ENCODE data around the gene MAP6.

The MAP6 gene

DNA sequence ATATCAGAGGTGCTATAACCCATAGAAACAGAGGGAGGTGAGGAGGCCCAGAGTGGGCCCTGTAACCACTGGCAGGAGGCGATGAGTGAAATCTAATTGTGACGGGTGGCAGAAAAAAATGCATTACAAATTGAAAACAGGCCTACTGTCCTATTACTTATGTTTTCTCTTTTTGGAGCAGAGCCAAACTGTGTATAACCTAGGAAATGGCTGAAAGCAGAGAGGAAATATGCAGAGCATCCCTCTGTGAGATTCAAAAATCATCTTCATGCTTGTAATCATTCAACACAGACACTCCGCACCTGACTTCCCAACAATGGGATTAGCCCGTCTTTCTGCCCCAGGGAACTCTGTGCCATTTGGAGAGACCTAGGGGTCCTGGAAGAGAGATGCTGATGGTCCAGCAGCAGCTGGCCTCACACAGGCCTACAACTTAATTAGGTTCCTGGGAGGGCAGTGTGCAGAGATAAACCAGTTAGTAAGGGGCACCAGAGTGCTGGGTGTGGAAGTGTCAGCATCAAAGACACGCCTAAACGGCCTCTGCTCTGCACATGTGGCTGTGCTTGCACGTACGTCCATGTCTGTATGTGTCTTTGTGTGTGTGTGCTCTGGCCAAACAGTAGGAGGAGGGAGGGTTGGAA is 41.8 kb downstream of the MAP6 start:
- no peak for DNase-seq

DNA sequence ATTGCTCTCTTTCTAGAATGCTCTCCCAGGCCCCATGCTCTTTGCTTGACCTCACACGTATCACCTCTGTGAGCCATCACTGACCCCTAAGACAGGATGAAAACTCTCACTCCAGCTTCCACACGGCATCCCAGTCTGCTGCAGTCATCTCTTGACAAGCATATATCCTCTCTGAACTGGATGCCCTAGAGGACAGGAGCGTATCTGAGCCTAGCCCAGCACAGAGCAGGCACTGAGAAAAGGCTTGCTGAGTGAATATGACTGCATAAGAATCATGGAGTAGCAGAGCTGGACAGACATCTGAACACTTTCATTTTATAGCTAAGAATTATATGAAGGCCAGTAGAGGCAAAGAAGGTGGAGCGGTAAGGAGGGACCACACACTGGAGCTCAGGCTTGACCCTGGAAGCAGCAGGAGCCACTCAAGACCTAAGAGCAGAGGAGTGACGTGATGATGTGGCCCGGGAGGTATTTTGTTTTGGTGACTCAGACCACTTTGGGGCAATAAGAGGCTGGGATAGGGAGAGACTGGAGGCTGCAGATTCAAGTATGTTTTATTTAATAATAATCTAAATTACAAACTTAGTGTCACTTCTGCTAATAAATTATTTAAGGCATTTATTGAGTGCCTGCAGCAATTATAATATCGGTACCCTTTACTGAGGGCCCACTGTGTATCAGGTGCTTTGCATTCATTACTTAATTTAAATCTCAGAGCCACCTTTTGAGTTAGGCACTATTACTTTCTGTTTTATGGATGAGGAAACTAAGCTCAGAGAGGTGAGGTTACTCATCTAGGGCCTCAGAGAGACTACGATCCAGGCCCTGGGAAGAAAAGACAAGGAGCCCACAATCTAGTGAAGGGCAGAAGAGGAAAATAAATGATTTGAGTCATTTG is 42.6 kb downstream of the MAP6 start:
- DNase-seq = no peak

DNA sequence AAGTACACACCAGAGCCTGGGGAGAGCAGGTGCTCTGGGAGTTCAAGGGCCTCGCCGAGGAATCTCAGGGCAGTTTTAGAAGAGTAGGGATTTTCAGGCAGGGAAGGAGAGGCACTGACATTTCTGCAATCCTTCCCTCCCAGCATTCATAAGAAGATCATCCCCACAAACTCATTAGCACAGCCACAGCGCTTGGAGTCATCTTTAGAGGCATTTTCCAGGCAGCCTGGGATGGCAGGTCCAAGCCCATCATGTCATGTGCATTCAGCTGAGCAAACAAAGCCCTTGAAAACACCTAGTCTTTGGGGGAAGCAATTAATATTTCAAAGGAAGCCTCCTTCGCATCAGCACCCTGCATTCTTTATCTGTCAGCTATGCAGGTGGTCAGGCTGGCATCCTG is 43.8 kb downstream of the MAP6 start:
- DNase-seq = no peak

DNA sequence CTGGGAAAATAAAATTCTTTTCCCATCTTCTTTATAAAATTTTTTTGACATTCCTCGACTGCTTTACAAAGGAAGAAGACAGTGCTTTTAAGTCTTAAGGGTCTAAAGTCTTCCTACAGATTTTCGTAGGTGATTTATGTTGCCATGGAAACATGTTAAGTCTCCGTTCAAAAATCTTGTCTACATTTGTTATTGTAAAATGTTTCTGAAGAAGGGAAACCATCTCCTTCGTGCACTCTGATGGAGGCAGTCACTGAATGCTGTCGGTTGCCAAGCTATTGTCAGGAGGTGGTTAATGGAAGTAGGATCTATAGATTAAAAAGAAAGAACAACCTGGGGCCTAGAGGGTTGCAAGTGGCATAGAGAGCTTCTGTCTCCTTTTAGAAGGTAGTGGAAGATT is 52.6 kb downstream of the MAP6 start:
- DNase-seq = no peak

DNA sequence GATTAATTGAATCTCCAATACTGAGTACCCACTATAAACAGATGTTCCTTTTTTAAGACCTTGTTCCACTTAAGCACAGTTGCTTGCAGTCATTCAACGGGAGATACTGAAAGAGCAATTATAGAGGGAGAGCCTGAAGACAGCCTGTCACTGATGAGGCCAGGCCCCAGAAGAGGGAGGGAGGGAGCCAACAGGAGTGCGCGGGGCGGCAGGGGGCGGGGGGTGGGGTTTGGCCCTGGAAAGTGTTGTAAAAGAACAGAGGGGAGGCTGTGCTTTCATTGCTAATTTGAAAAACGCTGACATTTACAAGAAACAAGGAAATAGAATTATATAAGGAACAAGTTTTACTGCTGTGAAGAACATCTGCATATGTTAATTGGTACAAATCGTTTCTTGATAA is 53.1 kb downstream of the MAP6 start:
- no peak for DNase-seq

DNA sequence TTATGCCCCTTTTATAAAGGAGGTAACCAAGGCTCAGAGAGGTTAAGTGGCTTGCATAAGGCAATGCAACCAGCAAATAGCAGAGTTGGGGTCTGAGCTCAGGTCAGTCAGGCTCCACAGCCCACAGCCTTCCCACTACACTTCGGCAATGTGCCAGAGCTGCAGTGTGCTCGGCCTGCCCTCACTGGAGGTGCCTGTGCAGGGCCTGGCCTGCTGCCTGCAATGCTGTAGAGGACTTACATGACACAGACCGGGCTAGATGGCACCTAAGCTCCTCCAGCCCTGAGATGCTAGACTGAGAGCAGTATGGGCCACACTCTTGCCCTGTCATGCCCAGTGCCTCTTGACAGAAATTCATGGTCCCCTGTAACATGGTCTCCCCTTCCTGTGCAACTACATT is 57.0 kb downstream of the MAP6 start:
- no peak for DNase-seq

DNA sequence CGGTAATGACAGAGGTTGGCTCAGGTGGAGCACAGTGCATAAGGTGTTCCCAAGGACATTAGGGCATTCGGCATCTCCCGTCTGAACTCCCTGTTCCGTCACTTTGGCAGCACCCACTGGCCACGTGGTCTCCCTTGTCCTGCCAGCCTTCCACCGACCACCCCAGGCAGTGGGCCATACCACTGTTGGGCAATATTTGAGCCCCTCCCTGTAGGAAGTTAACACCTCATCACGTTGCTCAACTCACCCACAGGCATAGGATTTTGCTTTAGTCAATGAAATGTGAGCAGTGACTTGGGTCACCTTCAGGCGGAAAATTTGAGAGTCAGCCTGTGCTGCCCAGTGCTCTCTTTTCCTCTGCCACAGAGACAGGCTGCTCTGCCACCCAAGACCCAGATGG is 62.7 kb downstream of the MAP6 start:
- no peak for DNase-seq

DNA sequence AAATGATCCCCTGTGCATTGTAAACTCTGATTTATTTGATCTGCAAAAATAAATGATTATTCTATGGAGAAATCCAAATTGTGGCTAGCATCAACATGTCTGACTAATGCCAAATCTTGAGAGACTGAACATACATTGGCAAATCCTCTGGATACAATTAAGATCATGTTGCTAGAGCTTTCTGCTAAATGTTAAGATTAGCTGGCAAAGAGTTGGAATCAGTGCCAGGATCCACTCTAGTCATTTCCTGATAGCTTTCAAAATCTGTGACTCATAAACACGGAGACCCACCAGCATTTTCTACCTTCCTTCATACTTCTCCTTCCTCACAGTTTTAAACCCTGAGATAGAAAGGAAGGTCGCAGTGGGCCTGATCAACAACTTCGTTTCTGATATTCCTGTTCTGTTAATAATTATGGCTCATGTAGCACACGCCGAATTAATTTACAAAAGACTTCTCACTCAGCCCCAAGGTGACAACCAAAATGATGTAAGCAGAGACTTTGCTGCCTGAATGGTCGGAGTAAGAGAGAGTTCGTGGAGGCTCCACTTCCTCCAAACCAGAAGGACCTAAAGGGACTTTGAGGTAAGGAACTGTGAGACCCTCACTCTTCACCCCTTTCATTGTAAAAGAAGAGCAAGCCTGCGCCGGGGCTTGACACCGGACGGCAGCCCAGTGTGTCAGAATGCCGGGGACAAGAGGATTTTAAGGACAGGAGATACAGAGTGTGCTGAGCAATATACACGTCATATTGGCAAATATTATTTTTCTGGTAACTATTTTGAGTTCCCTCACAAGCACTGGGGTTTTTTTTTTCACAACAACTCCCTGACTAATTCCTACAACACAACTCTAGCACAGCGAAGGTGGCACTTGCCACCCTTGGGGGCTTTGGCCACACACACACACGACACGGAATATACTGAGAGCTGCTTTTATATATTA is 64.8 kb downstream of the MAP6 start:
- DNase-seq = no peak

DNA sequence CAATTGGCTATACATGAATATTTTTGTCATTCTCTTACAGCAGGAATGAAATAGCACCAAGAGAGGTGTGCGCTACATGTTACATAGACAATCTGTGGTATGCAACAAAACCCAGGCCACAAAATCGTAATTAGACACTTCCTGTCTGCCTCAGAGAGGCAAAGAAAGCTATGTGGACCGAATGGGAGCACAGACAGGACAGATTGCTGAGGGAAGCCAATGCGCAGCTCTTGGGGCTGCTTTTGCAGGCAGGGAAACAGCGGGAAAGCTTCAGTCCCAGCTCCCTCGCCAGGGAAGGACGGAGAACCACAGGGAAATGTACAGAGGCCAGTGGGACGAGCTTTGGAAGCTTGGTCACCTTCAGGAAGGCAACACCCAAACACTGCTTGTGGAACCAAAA is 65.9 kb downstream of the MAP6 start:
- DNase-seq = no peak

DNA sequence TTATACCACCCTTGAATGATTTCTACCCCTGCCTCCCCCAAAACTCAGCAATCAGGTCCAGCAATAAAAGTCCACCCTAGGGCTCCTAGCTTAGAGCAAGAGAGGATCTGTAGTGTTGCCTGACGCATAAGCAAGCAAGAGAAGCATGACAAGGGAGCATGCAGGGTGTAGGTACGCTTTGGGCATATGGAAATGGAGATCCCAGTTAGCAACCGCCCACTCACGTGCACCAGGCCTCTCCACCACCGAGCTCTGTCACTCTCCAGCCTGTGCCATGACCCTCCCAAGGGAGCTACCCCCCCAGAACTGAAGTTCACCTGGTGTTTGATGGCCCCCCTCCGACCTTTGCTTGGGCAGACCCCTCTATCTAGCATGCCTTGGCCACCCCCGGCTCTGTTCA is 67.3 kb downstream of the MAP6 start:
- DNase-seq = no peak

DNA sequence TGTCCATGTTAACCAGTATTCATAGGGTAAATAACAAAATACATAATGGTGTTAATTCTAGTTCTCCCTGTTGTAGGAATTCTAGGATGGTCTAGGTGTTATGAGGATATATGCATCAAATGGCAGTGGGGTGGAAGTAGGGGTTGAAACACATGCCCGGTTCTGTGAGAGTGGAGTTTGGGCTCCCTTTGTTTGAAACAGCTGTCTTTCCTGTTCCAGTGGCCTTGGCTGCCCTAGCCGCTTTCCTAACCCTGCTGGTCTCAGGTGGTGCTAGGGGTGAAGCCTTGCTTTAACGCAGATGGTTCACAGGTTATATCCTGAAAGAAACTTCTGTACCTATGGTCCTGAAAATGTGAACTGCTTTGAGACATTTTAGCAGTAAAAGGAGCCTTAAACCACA is 68.5 kb downstream of the MAP6 start:
- DNase-seq = no peak

DNA sequence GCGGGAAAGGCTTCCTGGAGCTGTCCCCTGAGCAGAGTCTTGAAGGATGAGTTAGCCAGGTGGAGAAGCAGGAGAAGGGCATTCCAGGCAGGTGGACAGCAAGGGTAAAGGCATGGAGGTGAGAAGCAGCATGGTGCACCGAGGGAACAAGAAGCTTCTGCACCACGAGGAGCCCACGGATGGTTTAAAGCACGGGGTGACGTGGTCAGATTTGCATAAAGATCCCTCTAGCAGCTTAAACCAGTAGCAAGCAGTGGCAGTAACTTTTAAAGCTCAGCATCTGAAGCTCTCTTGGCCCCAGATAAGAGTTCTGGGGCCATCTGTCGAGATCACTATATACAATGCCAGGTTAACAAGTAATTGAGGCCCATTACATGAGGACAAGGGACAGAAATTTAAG is 69.9 kb downstream of the MAP6 start:
- DNase-seq = no peak

DNA sequence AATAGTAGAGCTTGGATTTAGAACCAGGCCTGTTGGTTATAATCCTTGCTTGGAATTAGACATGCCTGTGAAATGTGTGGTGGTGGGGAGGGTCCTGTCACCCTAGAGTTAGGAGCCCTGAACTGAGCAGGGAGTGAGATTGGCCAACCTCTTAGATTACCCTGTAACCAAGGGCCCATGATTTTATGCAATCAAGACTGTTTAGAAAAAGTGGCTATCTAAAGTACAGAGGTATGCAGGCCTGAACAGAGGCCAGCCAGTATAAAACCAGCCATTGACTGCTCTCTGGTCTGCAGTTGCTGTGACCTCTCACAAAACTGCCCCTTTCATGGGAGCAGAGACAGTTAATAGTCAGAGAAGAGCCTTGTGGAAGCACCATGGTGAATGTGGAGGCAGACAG is 70.6 kb downstream of the MAP6 start:
- DNase-seq = no peak

DNA sequence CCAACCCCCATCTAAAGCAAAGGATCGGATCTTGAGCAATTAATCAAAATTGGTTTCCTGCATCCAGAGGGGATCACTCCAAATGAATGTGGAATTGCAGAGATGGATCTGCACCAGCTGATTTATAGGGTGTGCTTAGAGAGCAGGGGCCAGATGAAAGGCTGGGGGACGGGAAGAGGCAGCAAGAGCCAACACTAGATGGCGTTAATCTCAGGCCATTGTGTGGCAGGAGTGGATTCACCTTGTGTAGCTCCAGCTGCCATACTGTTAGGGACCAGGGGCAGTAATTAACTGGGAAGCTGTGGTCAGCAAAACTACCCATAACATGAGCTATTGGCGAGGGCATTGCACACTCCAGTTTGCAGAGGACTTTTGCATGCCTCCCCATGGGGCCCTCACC is 71.2 kb downstream of the MAP6 start:
- DNase-seq = no peak

DNA sequence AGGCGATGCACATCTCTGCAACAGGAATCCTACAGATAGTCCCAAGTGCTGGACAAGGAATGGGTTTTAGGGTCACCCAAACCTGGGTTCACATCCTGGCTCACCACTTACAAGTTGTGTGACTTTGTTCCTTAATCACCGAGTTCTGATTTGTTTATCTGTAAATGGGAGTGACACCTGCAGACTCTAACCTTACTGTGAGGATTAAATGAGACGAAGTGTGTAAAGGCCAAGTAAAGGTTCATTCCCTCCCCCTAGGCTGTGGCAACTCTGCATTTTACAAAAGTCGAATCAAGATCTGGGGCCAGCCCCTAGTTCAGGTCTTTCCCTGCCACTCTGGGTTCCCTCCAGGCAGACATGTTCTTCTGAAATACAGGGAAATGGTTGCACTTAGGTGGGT is 71.9 kb downstream of the MAP6 start:
- DNase-seq = no peak

DNA sequence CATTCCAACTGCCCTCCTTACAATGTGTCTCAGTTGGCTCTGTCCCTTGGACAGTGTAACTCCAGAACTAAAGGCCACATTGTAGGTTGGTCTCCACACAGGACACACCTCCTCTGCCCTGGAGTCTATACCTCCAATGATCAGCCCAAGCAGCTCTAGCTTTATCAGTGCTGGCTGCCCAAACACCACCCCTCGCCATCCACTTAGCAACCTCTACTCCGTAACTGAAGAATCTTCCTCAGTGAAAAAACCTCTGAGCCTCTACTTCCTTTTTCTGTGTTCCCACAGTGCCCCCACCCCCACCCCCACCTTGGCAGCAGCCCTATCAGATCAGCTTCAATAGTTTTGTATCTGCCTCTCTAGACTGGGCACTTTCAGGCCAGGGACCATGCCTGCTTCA is 73.4 kb downstream of the MAP6 start:
- DNase-seq = no peak

DNA sequence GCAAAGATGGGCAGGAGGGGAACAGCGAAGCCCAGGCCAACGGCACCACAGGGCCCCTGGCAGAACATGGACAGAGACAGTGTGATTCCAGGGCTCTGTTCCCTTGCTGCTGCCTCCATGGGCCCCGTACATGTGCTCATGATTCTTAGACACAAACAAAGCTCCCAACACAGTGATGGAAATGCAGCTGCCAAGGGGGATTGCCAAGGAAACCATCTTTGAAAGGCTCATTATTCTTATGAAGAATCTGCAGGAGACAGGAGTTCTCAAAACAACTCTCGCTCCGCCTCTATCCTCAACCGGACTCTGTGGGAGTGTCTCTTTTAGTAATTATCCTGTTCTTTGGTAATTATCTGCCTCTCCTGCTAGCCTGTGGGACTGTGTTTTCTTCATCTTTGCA is 74.6 kb downstream of the MAP6 start:
- DNase-seq = no peak

DNA sequence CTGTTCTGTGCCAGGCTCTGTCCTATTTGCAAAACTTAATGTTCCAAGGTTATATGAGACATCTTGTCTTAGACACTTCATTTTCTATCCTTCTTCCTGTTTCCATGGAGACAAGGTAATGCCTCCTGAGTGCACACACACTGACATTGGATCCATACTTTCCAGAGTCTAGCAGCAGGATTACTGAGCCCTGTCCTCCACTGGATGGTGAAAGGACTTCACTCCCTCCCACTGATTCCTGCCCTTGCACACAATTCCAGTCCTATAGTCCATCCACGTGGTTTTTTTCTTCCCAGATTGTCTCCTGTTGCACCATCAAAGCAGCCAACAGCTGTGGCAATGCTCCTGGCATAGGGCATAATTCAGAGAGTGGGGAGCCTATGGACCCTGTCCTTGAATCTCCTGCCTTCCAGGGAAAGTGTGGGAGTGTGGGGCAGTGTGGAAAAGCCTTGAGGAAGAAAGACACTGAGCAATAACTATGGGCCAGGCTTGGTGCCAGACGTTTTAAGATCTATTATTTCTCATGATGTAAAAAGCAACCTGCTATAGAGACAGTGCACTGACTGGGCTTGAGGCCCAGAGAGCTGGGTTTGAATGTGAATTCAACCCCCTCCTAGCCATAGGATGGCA is 75.4 kb downstream of the MAP6 start:
- no peak for DNase-seq

DNA sequence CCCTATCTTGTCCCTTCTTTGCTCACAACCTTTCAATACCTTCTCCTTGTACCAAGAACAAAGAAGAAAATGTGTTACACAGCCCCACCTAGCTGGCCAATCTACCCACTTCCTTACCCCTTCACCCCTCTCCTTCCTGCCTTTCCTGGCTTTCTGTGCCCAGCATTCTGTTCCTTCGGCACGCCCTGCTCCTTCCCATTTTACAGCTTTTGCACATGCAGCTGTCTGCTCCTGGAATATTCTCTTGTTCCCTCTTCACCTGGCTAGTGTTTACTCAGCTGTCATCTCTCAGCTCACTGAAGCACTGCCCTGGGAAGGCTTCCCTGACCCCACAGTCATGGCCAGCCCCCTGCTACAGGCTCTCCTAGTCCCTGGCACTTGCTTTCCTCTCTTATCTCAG is 76.1 kb downstream of the MAP6 start:
- DNase-seq = no peak

DNA sequence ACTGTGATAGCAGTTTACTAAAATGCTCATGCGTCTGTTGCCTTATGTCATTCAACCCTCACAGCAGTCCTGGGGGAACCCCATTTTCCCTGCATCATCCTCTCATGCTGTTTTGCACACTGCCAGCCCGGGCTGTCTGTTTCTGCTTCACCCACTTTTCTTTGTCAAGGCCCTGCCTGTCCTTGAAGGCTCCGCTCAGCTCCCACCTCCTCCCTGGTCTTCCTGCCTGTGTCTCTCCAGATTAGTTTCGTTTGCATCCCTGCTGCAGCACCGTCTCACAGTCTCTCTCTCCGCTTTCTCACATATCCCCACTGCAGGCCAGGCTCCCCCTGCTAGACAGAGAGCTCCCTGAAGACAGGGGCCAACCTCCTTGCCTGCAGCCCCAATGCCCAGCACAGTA is 76.9 kb downstream of the MAP6 start:
- no peak for DNase-seq

DNA sequence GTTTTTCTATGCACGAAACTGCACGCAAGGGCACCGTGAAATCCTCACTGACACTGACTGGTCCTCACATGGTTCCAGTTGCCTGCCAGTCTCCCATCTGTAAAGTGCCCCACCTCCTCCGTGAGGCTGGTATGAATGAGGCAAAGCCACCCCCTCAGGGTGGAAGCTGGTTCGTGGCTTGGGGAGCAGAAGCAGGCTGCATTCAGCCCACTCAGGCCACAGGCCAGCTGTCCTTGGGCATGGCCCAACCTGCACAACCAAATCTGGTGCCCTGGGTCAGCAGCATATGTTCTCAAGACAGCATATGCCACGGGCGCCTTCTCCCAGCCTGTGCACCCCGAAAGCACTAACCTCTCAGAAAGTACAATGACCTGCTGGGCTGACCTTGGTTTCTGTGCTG is 77.5 kb downstream of the MAP6 start:
- DNase-seq = no peak

DNA sequence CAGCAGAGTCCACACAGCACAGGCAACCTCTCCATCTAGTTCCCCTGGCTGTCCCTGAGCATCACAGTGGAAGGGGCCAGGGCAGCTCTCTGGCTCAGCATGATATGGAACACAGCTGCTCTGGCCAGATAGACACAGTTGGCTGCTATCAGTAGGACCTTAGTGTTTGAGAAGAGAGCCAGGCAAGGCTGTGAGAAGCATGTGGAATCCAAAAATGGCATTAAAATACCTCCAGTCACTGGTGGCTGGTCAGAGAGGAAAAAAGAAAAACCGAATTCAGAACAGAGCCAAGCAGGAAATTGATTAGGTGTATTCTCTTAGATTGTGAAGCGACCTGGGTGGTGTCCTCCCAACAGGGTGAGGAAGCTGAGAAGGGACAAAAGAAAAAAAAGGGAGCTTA is 78.9 kb downstream of the MAP6 start:
- no peak for DNase-seq

DNA sequence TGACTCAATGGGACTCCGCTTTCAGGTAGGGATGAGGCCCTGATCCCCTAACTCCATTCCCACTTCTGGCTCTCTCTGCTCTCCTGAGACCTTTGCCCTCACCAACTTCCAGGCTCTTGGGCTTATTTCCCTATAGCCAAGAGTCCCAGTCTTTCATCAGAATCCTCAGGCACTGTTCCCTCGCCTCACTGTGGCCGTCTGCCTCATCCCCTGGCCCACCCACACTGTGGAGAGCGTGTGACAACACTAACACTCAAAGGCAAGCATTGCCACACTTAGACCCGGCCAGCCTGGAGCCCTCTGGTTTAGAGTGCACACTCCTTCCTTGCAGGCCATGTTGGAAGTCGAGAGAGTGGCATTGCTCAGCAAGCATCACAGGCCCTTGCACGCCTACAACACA is 79.8 kb downstream of the MAP6 start:
- DNase-seq = no peak

Measured in stimulated activated CD4-positive, alpha-beta T cell treated with anti-CD3 and anti-CD28 coated beads, Interleukin-1b, Interleukin-23, amount 100 ng/mL, for 48 hours (primary cell).